HCT116 (cell line): ENCODE data around the gene GABRG1. TPM values are rescaled to one million over a fixed set of nuclear protein-coding genes. Genes with fewer than 3 reads are reported as not detected.

ENCODE experiments used
- ATAC-seq: fragments of 200-7000 bp; cut with Tn5 transposase; 2 replicates; pipeline ENCODE4 v1.9.1; 2020; ENCODE audit warnings: mild to moderate bottlenecking, moderate library complexity
- BruUV-seq: library from RNA; stranded (reverse); fragments of 400-500 nt; replicated peaks from 2 replicates; lab custom pipeline; 2021; lab: Mats Ljungman, UMichigan
- CTCF ChIA-PET: fragments of 300-600 bp; sonication (Branson Sonifier 250); formaldehyde crosslinking; loops from one replicate; lab custom pipeline; 2021; ENCODE audit warnings: antibody characterized with exemption; lab: Charles Lee
- POLR2A ChIA-PET: fragments of 300-600, 350-600 bp; sonication (Branson Sonifier 250); formaldehyde crosslinking; loops from one replicate; lab custom pipeline; 2021; ENCODE audit warnings: antibody characterized with exemption; lab: Charles Lee
- RAD21 ChIA-PET, 2 experiments: fragments of 300-600 bp; sonication (Branson Sonifier 250); formaldehyde crosslinking; loops; one replicate each; lab custom pipeline; 2023; ENCODE audit warnings: low total read pairs in 2 of 2; ENCODE audit not compliant: uncharacterized antibody in 2 of 2, unreplicated experiment in 2 of 2, low non-redundant PET in 1 of 2; lab: Charles Lee
- DNase-seq: peaks from one replicate; pipeline ENCODE4 v3.0.0-alpha.2; 2010; ENCODE audit warnings: low read depth, low spot score
- H2AFZ ChIP-seq: fragments of 200-600 bp; shearing (Covaris generic), sonication (generic); 2 replicates; pipeline ENCODE4 v1.6.1; 2017; ENCODE audit warnings: low read depth, mixed run types, mixed read lengths, antibody characterized with exemption, low read length; ENCODE audit not compliant: poor library complexity, severe bottlenecking
- H3K27ac ChIP-seq: 2 replicates; pipeline ENCODE4 v1.5.1; 2012; ENCODE audit warnings: low read depth, low read length
- H3K27me3 ChIP-seq: fragments of 200-600 bp; sonication (generic); 2 replicates; pipeline ENCODE4 v1.6.1; 2016; ENCODE audit warnings: mixed run types, low read length, mixed read lengths; ENCODE audit not compliant: insufficient read depth
- H3K36me3 ChIP-seq, 2 experiments: fragments of 200-500 bp in 1 of 2; fragments of 200-600 bp in 1 of 2; sonication (Bioruptor generic) in 1 of 2; sonication (generic) in 1 of 2; 2 replicates each; pipeline versions ENCODE4 v1.5.1 to v1.6.1; 2014 to 2016; ENCODE audit warnings: low read length in 2 of 2, inconsistent platforms in 1 of 2, mixed read lengths in 1 of 2, mixed run types in 1 of 2; ENCODE audit not compliant: insufficient read depth in 2 of 2, control insufficient read depth in 1 of 2
- H3K4me1 ChIP-seq, 2 experiments: fragments of 200-600 bp in 1 of 2; sonication (generic) in 1 of 2; 2 replicates each; pipeline versions ENCODE4 v1.5.1 to v1.6.1; 2012 to 2017; ENCODE audit warnings: low read length in 2 of 2, inconsistent platforms in 1 of 2, mild to moderate bottlenecking in 1 of 2, mixed read lengths in 1 of 2, mixed run types in 1 of 2, moderate library complexity in 1 of 2; ENCODE audit not compliant: insufficient read depth in 2 of 2, control insufficient read depth in 1 of 2
- H3K4me2 ChIP-seq: fragments of 200-600 bp; sonication (generic); 2 replicates; pipeline ENCODE4 v1.6.1; 2017; ENCODE audit warnings: mixed run types, low read length, mixed read lengths
- H3K4me3 ChIP-seq, 2 experiments: fragments of 200-600 bp in 1 of 2; sonication (generic) in 1 of 2; replicated peaks in 1 of 2; 2 replicates each; pipeline ENCODE4 v1.5.1; 2011 to 2016; ENCODE audit warnings: low read length in 2 of 2, control low read depth in 1 of 2, low read depth in 1 of 2, mild to moderate bottlenecking in 1 of 2, mixed read lengths in 1 of 2, mixed run types in 1 of 2
- H3K79me2 ChIP-seq: fragments of 200-600 bp; sonication (generic); 2 replicates; pipeline ENCODE4 v1.6.1; 2017; ENCODE audit warnings: mild to moderate bottlenecking, mixed run types, low read length, moderate library complexity, mixed read lengths; ENCODE audit not compliant: insufficient read depth
- H3K9ac ChIP-seq: fragments of 200-600 bp; sonication (generic); 2 replicates; pipeline ENCODE4 v1.6.1; 2016; ENCODE audit warnings: low read length, mixed read lengths
- H3K9me2 ChIP-seq: fragments of 200-600 bp; sonication (generic), shearing (Covaris generic); 2 replicates; pipeline ENCODE4 v1.6.1; 2017; ENCODE audit warnings: mixed run types, mild to moderate bottlenecking, moderate library complexity; ENCODE audit not compliant: insufficient read depth
- H3K9me3 ChIP-seq, 2 experiments: fragments of 200-500 bp in 1 of 2; fragments of 200-600 bp in 1 of 2; sonication (Bioruptor generic) in 1 of 2; sonication (generic) in 1 of 2; 2 replicates each; pipeline ENCODE4 v1.6.1; 2014 to 2017; ENCODE audit warnings: low read length in 2 of 2, mixed read lengths in 2 of 2, inconsistent platforms in 1 of 2, low read depth in 1 of 2, mild to moderate bottlenecking in 1 of 2, mixed run types in 1 of 2, moderate library complexity in 1 of 2; ENCODE audit not compliant: control insufficient read depth in 1 of 2, insufficient read depth in 1 of 2
- H4K20me1 ChIP-seq: fragments of 200-600 bp; sonication (generic), shearing (Covaris generic); 2 replicates; pipeline ENCODE4 v1.6.1; 2017; ENCODE audit warnings: mixed run types, mild to moderate bottlenecking, moderate library complexity; ENCODE audit not compliant: insufficient read depth
- CBX3 ChIP-seq: IDR thresholded peaks from 2 replicates; pipeline ENCODE4 v1.6.1; 2012; ENCODE audit warnings: low read depth
- CTCF ChIP-seq, 3 experiments: fragments of 200-600 bp in 1 of 3; sonication (generic) in 1 of 3; IDR thresholded peaks in 2 of 3; conservative IDR thresholded peaks in 1 of 3; 2 replicates each; pipeline ENCODE4 v1.5.1; 2012 to 2017; ENCODE audit warnings: low read depth in 2 of 3, low read length in 2 of 3, antibody characterized with exemption in 1 of 3, borderline replicate concordance in 1 of 3, control low read depth in 1 of 3, mild to moderate bottlenecking in 1 of 3, mixed read lengths in 1 of 3, mixed run types in 1 of 3, moderate library complexity in 1 of 3; ENCODE audit not compliant: insufficient read depth in 1 of 3
- EGR1 ChIP-seq: IDR thresholded peaks from 2 replicates; pipeline ENCODE4 v1.6.1; 2012; ENCODE audit warnings: low read depth
- EZH2phosphoT487 ChIP-seq: fragments of 200-600 bp; IDR thresholded peaks from 2 replicates; pipeline ENCODE4 v1.6.1; 2018; ENCODE audit warnings: antibody characterized with exemption, borderline replicate concordance
- JUND ChIP-seq: IDR thresholded peaks from 2 replicates; pipeline ENCODE4 v1.6.1; 2012
- POLR2AphosphoS5 ChIP-seq: IDR thresholded peaks from 2 replicates; pipeline ENCODE4 v1.6.1; 2011; ENCODE audit warnings: mild to moderate bottlenecking, low read depth, low read length, moderate library complexity
- RAD21 ChIP-seq: IDR thresholded peaks from 2 replicates; pipeline ENCODE4 v1.6.1; 2012; ENCODE audit warnings: low read depth, mild to moderate bottlenecking
- SP1 ChIP-seq: IDR thresholded peaks from 2 replicates; pipeline ENCODE4 v1.6.1; 2012; ENCODE audit warnings: low read depth
- SRF ChIP-seq: IDR thresholded peaks from 2 replicates; pipeline ENCODE4 v1.6.1; 2012; ENCODE audit warnings: low read depth
- ZFX ChIP-seq: fragments of 450-650 bp; IDR thresholded peaks from 2 replicates; pipeline ENCODE4 v1.6.1; 2017
- intact Hi-C: fragments of 100-400 bp; cut with micrococcal nuclease; formaldehyde crosslinking; loops from 2 replicates; pipeline ENCODE4 v1.10.0; 2022
- total RNA-seq: library from RNA; stranded (reverse); gene quantifications from one replicate; pipeline ENCODE4 v1.2.1, GENCODE V29; 2021; ENCODE audit not compliant: unreplicated experiment
- TF ChIP-seq, protein P1 (sequence below): IDR thresholded peaks from 2 replicates; pipeline ENCODE4 v1.6.1; 2012

Gene GABRG1
- total RNA-seq, 1 experiment from 2014 or later, result not detected

- no peak overlapping the region for H2AFZ ChIP-seq
- H3K9me2 ChIP-seq, result no peaks in the 10 kb centered on the region
- no peak overlapping the region for H3K9ac ChIP-seq
- no peak overlapping the region for H3K4me3 ChIP-seq
- no peaks in the 10 kb centered on the region for H3K36me3 ChIP-seq
- H4K20me1 ChIP-seq, result no peaks in the 10 kb centered on the region
- no peak for ATAC-seq
- intact Hi-C loops, result no loop called here
- H3K27me3 ChIP-seq, result no peaks in the 10 kb centered on the region
- CTCF ChIA-PET, result no interaction called here
- TF ChIP-seq ZFX (no peak), RAD21 (no peak), JUND (no peak), EZH2phosphoT487 (no peak), SRF (no peak), CBX3 (no peak), EGR1 (no peak), SP1 (no peak), POLR2AphosphoS5 (no peak), CTCF (IDR thresholded peaks at IDR 0.05 in 2 of 3, conservative IDR thresholded peaks at IDR 0.05 in 1 of 3; ENCODE audit: borderline replicate concordance in 1 of 3, insufficient read depth in 1 of 3, low read depth in 2 of 3, low read length in 2 of 3) (no peak)
- TF ChIP-seq, protein P1, sequence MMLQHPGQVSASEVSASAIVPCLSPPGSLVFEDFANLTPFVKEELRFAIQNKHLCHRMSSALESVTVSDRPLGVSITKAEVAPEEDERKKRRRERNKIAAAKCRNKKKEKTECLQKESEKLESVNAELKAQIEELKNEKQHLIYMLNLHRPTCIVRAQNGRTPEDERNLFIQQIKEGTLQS, result no peak
- POLR2A ChIA-PET, result no interaction called here
- H3K4me1 ChIP-seq, result no peaks in the 10 kb centered on the region
- peaks cover 0 to 4% of the 10 kb centered on the region in 2 experiments; a peak in 2 of 4 replicates for H3K9me3 ChIP-seq
- RAD21 ChIA-PET, result no interaction called here
- no peak overlapping the region for H3K4me2 ChIP-seq
- no peaks in the 10 kb centered on the region for H3K79me2 ChIP-seq
- no peak for DNase-seq
- BruUV-seq, result no TSS peak
- no peak overlapping the region for H3K27ac ChIP-seq
Measured at GRCh38 chr4:46081248-46081647, 42.6 kb downstream of the GABRG1 start.
